HCT116 (cell line): ENCODE measurements around the gene BCKDK. TPM values are rescaled to one million over a fixed set of nuclear protein-coding genes. Genes with fewer than 3 reads are reported as not detected.
A peak's percentile ranks its signal among the peaks of the same experiment; 100 is the strongest.

Experiments
- ATAC-seq: fragments of 200-7000 bp; cut with Tn5 transposase; 2 replicates; pipeline ENCODE4 v1.9.1; 2020; ENCODE audit warnings: mild to moderate bottlenecking, moderate library complexity
- BruUV-seq: library from RNA; stranded (reverse); fragments of 400-500 nt; replicated peaks from 2 replicates; lab custom pipeline; 2021; lab: Mats Ljungman, UMichigan
- CTCF ChIA-PET: fragments of 300-600 bp; sonication (Branson Sonifier 250); formaldehyde crosslinking; loops from one replicate; lab custom pipeline; 2021; ENCODE audit warnings: antibody characterized with exemption; lab: Charles Lee
- POLR2A ChIA-PET: fragments of 300-600, 350-600 bp; sonication (Branson Sonifier 250); formaldehyde crosslinking; loops from one replicate; lab custom pipeline; 2021; ENCODE audit warnings: antibody characterized with exemption; lab: Charles Lee
- RAD21 ChIA-PET, 2 experiments: fragments of 300-600 bp; sonication (Branson Sonifier 250); formaldehyde crosslinking; loops; one replicate each; lab custom pipeline; 2023; ENCODE audit warnings: low total read pairs in 2 of 2; ENCODE audit not compliant: uncharacterized antibody in 2 of 2, unreplicated experiment in 2 of 2, low non-redundant PET in 1 of 2; lab: Charles Lee
- DNase-seq: peaks from one replicate; pipeline ENCODE4 v3.0.0-alpha.2; 2010; ENCODE audit warnings: low read depth, low spot score
- H2AFZ ChIP-seq: fragments of 200-600 bp; shearing (Covaris generic), sonication (generic); 2 replicates; pipeline ENCODE4 v1.6.1; 2017; ENCODE audit warnings: low read depth, mixed run types, mixed read lengths, antibody characterized with exemption, low read length; ENCODE audit not compliant: poor library complexity, severe bottlenecking
- H3K27ac ChIP-seq: 2 replicates; pipeline ENCODE4 v1.5.1; 2012; ENCODE audit warnings: low read depth, low read length
- H3K27me3 ChIP-seq: fragments of 200-600 bp; sonication (generic); 2 replicates; pipeline ENCODE4 v1.6.1; 2016; ENCODE audit warnings: mixed run types, low read length, mixed read lengths; ENCODE audit not compliant: insufficient read depth
- H3K36me3 ChIP-seq, 2 experiments: fragments of 200-500 bp in 1 of 2; fragments of 200-600 bp in 1 of 2; sonication (Bioruptor generic) in 1 of 2; sonication (generic) in 1 of 2; 2 replicates each; pipeline versions ENCODE4 v1.5.1 to v1.6.1; 2014 to 2016; ENCODE audit warnings: low read length in 2 of 2, inconsistent platforms in 1 of 2, mixed read lengths in 1 of 2, mixed run types in 1 of 2; ENCODE audit not compliant: insufficient read depth in 2 of 2, control insufficient read depth in 1 of 2
- H3K4me1 ChIP-seq, 2 experiments: fragments of 200-600 bp in 1 of 2; sonication (generic) in 1 of 2; 2 replicates each; pipeline versions ENCODE4 v1.5.1 to v1.6.1; 2012 to 2017; ENCODE audit warnings: low read length in 2 of 2, inconsistent platforms in 1 of 2, mild to moderate bottlenecking in 1 of 2, mixed read lengths in 1 of 2, mixed run types in 1 of 2, moderate library complexity in 1 of 2; ENCODE audit not compliant: insufficient read depth in 2 of 2, control insufficient read depth in 1 of 2
- H3K4me2 ChIP-seq: fragments of 200-600 bp; sonication (generic); 2 replicates; pipeline ENCODE4 v1.6.1; 2017; ENCODE audit warnings: mixed run types, low read length, mixed read lengths
- H3K4me3 ChIP-seq, 2 experiments: fragments of 200-600 bp in 1 of 2; sonication (generic) in 1 of 2; replicated peaks in 1 of 2; 2 replicates each; pipeline ENCODE4 v1.5.1; 2011 to 2016; ENCODE audit warnings: low read length in 2 of 2, control low read depth in 1 of 2, low read depth in 1 of 2, mild to moderate bottlenecking in 1 of 2, mixed read lengths in 1 of 2, mixed run types in 1 of 2
- H3K79me2 ChIP-seq: fragments of 200-600 bp; sonication (generic); 2 replicates; pipeline ENCODE4 v1.6.1; 2017; ENCODE audit warnings: mild to moderate bottlenecking, mixed run types, low read length, moderate library complexity, mixed read lengths; ENCODE audit not compliant: insufficient read depth
- H3K9ac ChIP-seq: fragments of 200-600 bp; sonication (generic); 2 replicates; pipeline ENCODE4 v1.6.1; 2016; ENCODE audit warnings: low read length, mixed read lengths
- H3K9me2 ChIP-seq: fragments of 200-600 bp; sonication (generic), shearing (Covaris generic); 2 replicates; pipeline ENCODE4 v1.6.1; 2017; ENCODE audit warnings: mixed run types, mild to moderate bottlenecking, moderate library complexity; ENCODE audit not compliant: insufficient read depth
- H3K9me3 ChIP-seq, 2 experiments: fragments of 200-500 bp in 1 of 2; fragments of 200-600 bp in 1 of 2; sonication (Bioruptor generic) in 1 of 2; sonication (generic) in 1 of 2; 2 replicates each; pipeline ENCODE4 v1.6.1; 2014 to 2017; ENCODE audit warnings: low read length in 2 of 2, mixed read lengths in 2 of 2, inconsistent platforms in 1 of 2, low read depth in 1 of 2, mild to moderate bottlenecking in 1 of 2, mixed run types in 1 of 2, moderate library complexity in 1 of 2; ENCODE audit not compliant: control insufficient read depth in 1 of 2, insufficient read depth in 1 of 2
- H4K20me1 ChIP-seq: fragments of 200-600 bp; sonication (generic), shearing (Covaris generic); 2 replicates; pipeline ENCODE4 v1.6.1; 2017; ENCODE audit warnings: mixed run types, mild to moderate bottlenecking, moderate library complexity; ENCODE audit not compliant: insufficient read depth
- CBX3 ChIP-seq: IDR thresholded peaks from 2 replicates; pipeline ENCODE4 v1.6.1; 2012; ENCODE audit warnings: low read depth
- EGR1 ChIP-seq: IDR thresholded peaks from 2 replicates; pipeline ENCODE4 v1.6.1; 2012; ENCODE audit warnings: low read depth
- ELF1 ChIP-seq: IDR thresholded peaks from 2 replicates; pipeline ENCODE4 v1.6.1; 2012; ENCODE audit warnings: low read depth, borderline replicate concordance
- EZH2phosphoT487 ChIP-seq: fragments of 200-600 bp; IDR thresholded peaks from 2 replicates; pipeline ENCODE4 v1.6.1; 2018; ENCODE audit warnings: antibody characterized with exemption, borderline replicate concordance
- JUND ChIP-seq: IDR thresholded peaks from 2 replicates; pipeline ENCODE4 v1.6.1; 2012
- POLR2A ChIP-seq: IDR thresholded peaks from 2 replicates; pipeline ENCODE4 v1.7.0; 2011; ENCODE audit warnings: borderline replicate concordance; ENCODE audit not compliant: insufficient read depth, insufficient read length; ENCODE audit errors: extremely low read depth
- POLR2AphosphoS5 ChIP-seq: IDR thresholded peaks from 2 replicates; pipeline ENCODE4 v1.6.1; 2011; ENCODE audit warnings: mild to moderate bottlenecking, low read depth, low read length, moderate library complexity
- RAD21 ChIP-seq: IDR thresholded peaks from 2 replicates; pipeline ENCODE4 v1.6.1; 2012; ENCODE audit warnings: low read depth, mild to moderate bottlenecking
- SIN3A ChIP-seq: IDR thresholded peaks from 2 replicates; pipeline ENCODE4 v1.6.1; 2012; ENCODE audit warnings: low read depth
- TCF7L2 ChIP-seq: IDR thresholded peaks from 2 replicates; pipeline ENCODE4 v1.7.0; 2011; ENCODE audit warnings: borderline replicate concordance, inconsistent platforms; ENCODE audit not compliant: insufficient read depth, insufficient read length; ENCODE audit errors: extremely low read depth
- YY1 ChIP-seq: IDR thresholded peaks from 2 replicates; pipeline ENCODE4 v1.6.1; 2011; ENCODE audit warnings: low read length, low read depth, moderate library complexity, mild to moderate bottlenecking; ENCODE audit not compliant: insufficient replicate concordance; ENCODE audit errors: extremely low read depth
- ZFX ChIP-seq: fragments of 450-650 bp; IDR thresholded peaks from 2 replicates; pipeline ENCODE4 v1.6.1; 2017
- intact Hi-C: fragments of 100-400 bp; cut with micrococcal nuclease; formaldehyde crosslinking; loops from 2 replicates; pipeline ENCODE4 v1.10.0; 2022
- total RNA-seq: library from RNA; stranded (reverse); gene quantifications from one replicate; pipeline ENCODE4 v1.2.1, GENCODE V29; 2021; ENCODE audit not compliant: unreplicated experiment
- TF ChIP-seq, protein P1 (sequence below): IDR thresholded peaks from 2 replicates; pipeline ENCODE4 v1.6.1; 2012
- TF ChIP-seq, protein P2 (sequence below): IDR thresholded peaks from 2 replicates; pipeline ENCODE4 v1.6.1; 2011; ENCODE audit warnings: mild to moderate bottlenecking, low read length, moderate library complexity; ENCODE audit not compliant: insufficient replicate concordance; ENCODE audit errors: extremely low read depth

The BCKDK gene
- total RNA-seq, 1 experiment from 2014 or later = 60.7 TPM

DNA sequence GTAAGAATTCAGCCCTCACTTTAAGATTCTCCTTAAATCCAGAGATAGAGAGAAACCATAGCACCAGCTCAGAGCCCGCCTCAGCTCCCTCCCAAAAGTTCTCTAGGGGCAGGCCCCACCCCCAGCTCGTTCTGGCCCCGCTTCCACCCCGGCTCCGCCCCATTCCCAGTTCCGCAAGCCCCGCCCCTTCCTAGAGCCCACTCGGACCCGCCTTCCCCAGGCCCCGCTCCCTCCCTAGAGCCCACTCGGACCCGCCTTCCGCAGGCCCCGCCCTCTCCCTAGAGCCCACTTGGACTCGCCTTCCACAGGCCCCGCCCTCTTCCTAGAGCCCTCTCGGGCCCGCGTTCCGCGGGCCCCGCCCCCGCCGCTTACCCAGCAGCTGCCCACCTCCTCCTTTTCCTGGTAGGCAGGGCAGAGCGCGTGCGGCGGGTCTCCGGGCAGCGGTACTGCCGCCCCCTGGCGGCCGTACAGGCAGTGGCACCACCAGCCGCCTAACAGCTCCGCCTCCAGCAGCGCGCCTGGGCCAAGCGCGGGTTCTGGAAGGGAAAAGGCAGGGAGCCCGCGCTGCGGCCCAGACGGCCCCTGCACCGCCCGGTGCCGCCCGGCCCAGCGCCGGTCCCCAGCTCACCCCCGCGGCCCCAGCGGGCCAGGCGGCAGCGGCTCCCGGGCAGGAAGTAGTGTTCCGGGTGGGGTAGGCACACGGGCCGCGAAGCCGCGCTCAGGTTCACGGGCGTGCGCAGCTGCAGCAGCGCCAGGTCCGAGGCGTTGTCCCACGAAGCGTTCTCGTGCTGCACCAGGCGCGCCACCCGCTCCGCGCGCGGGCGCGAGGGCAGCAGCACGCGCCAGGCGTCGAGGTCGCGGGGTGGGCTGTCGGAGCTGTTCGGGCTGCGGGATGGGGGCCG lies 34.2 kb downstream of the BCKDK start (continued):
- TF ChIP-seq POLR2AphosphoS5 = peak; percentile 7; the same call in 1 of the 2 replicates
- TF ChIP-seq ELF1 = no peak
- TF ChIP-seq TCF7L2 = no peak
- TF ChIP-seq, protein P1, sequence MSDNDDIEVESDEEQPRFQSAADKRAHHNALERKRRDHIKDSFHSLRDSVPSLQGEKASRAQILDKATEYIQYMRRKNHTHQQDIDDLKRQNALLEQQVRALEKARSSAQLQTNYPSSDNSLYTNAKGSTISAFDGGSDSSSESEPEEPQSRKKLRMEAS = no peak
- peak; percentile 43; the same call in 1 of the 2 replicates for TF ChIP-seq ZFX
- no peak for TF ChIP-seq JUND
- TF ChIP-seq, all 23 proteins: peak for 4

DNA sequence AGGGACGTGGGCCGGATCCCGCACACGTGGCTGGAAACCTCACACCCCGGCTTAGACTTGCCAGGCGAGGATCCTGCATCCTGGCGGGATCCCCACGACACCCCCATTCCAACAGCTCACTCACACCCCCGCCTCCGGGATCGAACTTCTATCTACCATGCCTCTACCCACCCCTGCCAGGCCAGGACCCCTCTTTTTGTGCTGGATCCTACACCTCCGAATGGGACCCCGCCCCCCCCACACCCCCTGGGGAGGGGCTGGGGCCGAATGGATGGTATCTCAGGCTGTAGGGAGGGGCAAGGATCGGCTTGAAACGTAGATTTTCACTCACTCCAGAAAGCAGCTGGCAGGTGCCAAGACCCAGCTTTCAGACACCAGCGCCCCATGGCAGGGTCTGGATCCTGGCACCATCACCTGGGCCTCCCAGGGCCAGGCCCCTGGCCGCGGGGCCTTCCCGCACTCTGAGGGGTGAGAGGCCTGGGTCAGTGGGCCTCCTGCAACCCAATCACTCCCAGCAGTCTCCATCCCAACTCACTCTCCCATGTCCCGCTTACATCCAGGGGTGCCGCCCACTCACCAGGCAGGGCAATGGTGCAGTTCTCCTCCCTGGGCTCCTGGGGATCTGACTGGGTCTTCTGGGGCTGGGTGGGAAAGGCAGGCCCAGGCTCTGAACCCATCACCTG lies 35.0 kb downstream of the BCKDK start:
- Histone ChIP-seq H3K27ac (peak overlapping the region; percentile 72; the same call in 1 of the 2 replicates), H3K9me2 (no peaks in the 10 kb centered on the region), H2AFZ (no peak overlapping the region), H3K4me3 (no peak overlapping the region), H4K20me1 (no peaks in the 10 kb centered on the region), H3K4me2 (peak overlapping the region; percentile 80), H3K4me1 (peaks cover 33 to 55% of the 10 kb centered on the region in 2 experiments), H3K36me3 (no peaks in the 10 kb centered on the region), H3K9me3 (no peaks in the 10 kb centered on the region), H3K79me2 (no peaks in the 10 kb centered on the region), H3K9ac (peak overlapping the region; percentile 61; the same call in 1 of the 2 replicates), H3K27me3 (no peaks in the 10 kb centered on the region)
- CTCF ChIA-PET = interaction anchor here (0.8 to 2.2 kb wide), 17 partner anchors 9 to 730 kb away, joined by 3 to 30 read pairs (median 5); partner anchors contain the start of genes ARMC5, HSD3B7, KAT8 and ZNF267
- no peak for TF ChIP-seq SIN3A
- TF ChIP-seq CBX3 = no peak
- TF ChIP-seq, protein P2, sequence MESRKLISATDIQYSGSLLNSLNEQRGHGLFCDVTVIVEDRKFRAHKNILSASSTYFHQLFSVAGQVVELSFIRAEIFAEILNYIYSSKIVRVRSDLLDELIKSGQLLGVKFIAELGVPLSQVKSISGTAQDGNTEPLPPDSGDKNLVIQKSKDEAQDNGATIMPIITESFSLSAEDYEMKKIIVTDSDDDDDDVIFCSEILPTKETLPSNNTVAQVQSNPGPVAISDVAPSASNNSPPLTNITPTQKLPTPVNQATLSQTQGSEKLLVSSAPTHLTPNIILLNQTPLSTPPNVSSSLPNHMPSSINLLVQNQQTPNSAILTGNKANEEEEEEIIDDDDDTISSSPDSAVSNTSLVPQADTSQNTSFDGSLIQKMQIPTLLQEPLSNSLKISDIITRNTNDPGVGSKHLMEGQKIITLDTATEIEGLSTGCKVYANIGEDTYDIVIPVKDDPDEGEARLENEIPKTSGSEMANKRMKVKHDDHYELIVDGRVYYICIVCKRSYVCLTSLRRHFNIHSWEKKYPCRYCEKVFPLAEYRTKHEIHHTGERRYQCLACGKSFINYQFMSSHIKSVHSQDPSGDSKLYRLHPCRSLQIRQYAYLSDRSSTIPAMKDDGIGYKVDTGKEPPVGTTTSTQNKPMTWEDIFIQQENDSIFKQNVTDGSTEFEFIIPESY = no peak
- no peak for TF ChIP-seq ZFX
- TF ChIP-seq POLR2A = no peak
- TF ChIP-seq RAD21 = no peak
- TF ChIP-seq, protein P1 = no peak
- TF ChIP-seq EGR1 = no peak
- no peak for TF ChIP-seq YY1
- no peak for TF ChIP-seq ELF1
- TF ChIP-seq EZH2phosphoT487 = no peak
- BruUV-seq = no TSS peak
- intact Hi-C loops = no loop called here
- ATAC-seq = no peak
- DNase-seq = no peak
- POLR2A ChIA-PET = interaction anchor here (0.9 to 9.9 kb wide), 6 partner anchors 9 to 158 kb away, joined by 3 to 84 read pairs (median 6); partner anchors contain the start of genes FUS, HSD3B7 and KAT8
- RAD21 ChIA-PET = interaction anchor here (1.3 to 1.8 kb wide), 6 partner anchors 26 to 240 kb away, joined by 4 to 10 read pairs (median 4); partner anchors contain the start of genes HSD3B7 (in 2 of the 2), KAT8 (in 1 of the 2), ZNF646 (in 1 of the 2) and ZNF668 (in 1 of the 2)
